ENCODE data around the gene BUB3. TPM values are rescaled to one million over a fixed set of nuclear protein-coding genes. Genes with fewer than 3 reads are reported as not detected.
A peak's percentile ranks its signal among the peaks of the same experiment; 100 is the strongest.

The BUB3 gene
- total and polyA plus RNA-seq, 2 experiments from 2014 or later, result 243 to 272 TPM

GRCh38 chr10:123147635-123148413 is 6.4 kb upstream of the BUB3 start, which contains the start of gene HMX2:
Gene HMX2 (plus strand): TSS chr10:123148136. CDS start chr10:123148379, 243 bp downstream.
- ATAC-seq, result peak; percentile 33
- H3K4me2 ChIP-seq, result peak within 1 kb of the TSS; percentile 83

GRCh38 chr10:123148414-123149161 is 5.6 kb upstream of the BUB3 start:
- Mint-ChIP-seq H3K4me3 (peak overlapping the region; percentile 70), H3K9me3 (peaks cover 5% of the 10 kb centered on the region; the same call in 2 of the 3 replicates), H3K27ac (no peak overlapping the region), H3K36me3 (ENCODE audit: low read depth) (peaks cover 15% of the 10 kb centered on the region; the same call in 2 of the 3 replicates), H3K4me1 (peaks cover 65% of the 10 kb centered on the region), H3K27me3 (ENCODE audit: insufficient read depth, low read depth, poor library complexity) (peaks cover 79% of the 10 kb centered on the region)
- H3K27me3 ChIP-seq (ENCODE audit: insufficient read depth), result peaks cover 94% of the 10 kb centered on the region
- peak overlapping the region; percentile 60 for H3K4me3 ChIP-seq
- H2AFZ ChIP-seq, result peak overlapping the region; percentile 90
- peak; percentile 75 for DNase-seq (ENCODE audit: low spot score)
- ATAC-seq, result peak; percentile 26
- peaks cover 51% of the 10 kb centered on the region for H3F3A ChIP-seq (replicated peaks; ENCODE audit: low read depth)
- TF ChIP-seq EZH2phosphoT487 (IDR thresholded peaks at IDR 0.05; ENCODE audit: unreplicated experiment) (peak; percentile 83), ZNF462 (CRISPR knock-in tag; IDR thresholded peaks at IDR 0.05) (no peak), STAT1 (IDR thresholded peaks at IDR 0.05; ENCODE audit: unreplicated experiment) (no peak), EZH2 (IDR thresholded peaks at IDR 0.05; ENCODE audit: low read depth, unreplicated experiment) (peak; percentile 99)
- no peak overlapping the region for H3K27ac ChIP-seq (ENCODE audit: low read depth)
- H3K9me2 ChIP-seq (ENCODE audit: insufficient read depth), result no peaks in the 10 kb centered on the region
- no peaks in the 10 kb centered on the region for H3K79me2 ChIP-seq (replicated peaks; ENCODE audit: insufficient read depth)
- peak overlapping the region; percentile 83 for H3K4me2 ChIP-seq
- peaks cover 71% of the 10 kb centered on the region for H3K4me1 ChIP-seq (ENCODE audit: insufficient read depth)
- peaks cover 8% of the 10 kb centered on the region; the same call in 1 of the 2 replicates for H4K20me1 ChIP-seq (replicated peaks; ENCODE audit: insufficient read depth)
- no peaks in the 10 kb centered on the region for H3K36me3 ChIP-seq (ENCODE audit: insufficient read depth)

More at GRCh38 chr10:123147635-123148413, 6.4 kb upstream of the BUB3 start, which contains the start of gene HMX2:
- H3K27ac ChIP-seq (ENCODE audit: low read depth), result no peak within 1 kb of the TSS
- peaks cover 8% of the 10 kb centered on the region; the same call in 1 of the 2 replicates for H4K20me1 ChIP-seq (replicated peaks; ENCODE audit: insufficient read depth)
- peaks cover 71% of the 10 kb centered on the region for H3K4me1 ChIP-seq (ENCODE audit: insufficient read depth)
- DNase-seq (ENCODE audit: low spot score), result peak; percentile 82
- Mint-ChIP-seq H3K4me1 (peaks cover 63% of the 10 kb centered on the region), H3K27me3 (ENCODE audit: insufficient read depth, low read depth, poor library complexity) (peaks cover 83% of the 10 kb centered on the region), H3K27ac (no peak within 1 kb of the TSS), H3K9me3 (peaks cover 5% of the 10 kb centered on the region; the same call in 2 of the 3 replicates), H3K4me3 (peak within 1 kb of the TSS; percentile 70), H3K36me3 (ENCODE audit: low read depth) (peaks cover 15% of the 10 kb centered on the region; the same call in 2 of the 3 replicates)
- H3K9me2 ChIP-seq (ENCODE audit: insufficient read depth), result no peaks in the 10 kb centered on the region
- peaks cover 97% of the 10 kb centered on the region for H3K27me3 ChIP-seq (ENCODE audit: insufficient read depth)
- no peaks in the 10 kb centered on the region for H3K36me3 ChIP-seq (ENCODE audit: insufficient read depth)
- peak within 1 kb of the TSS; percentile 90 for H2AFZ ChIP-seq
- H3K79me2 ChIP-seq (replicated peaks; ENCODE audit: insufficient read depth), result no peaks in the 10 kb centered on the region
- peaks cover 53% of the 10 kb centered on the region for H3F3A ChIP-seq (replicated peaks; ENCODE audit: low read depth)
- peak within 1 kb of the TSS; percentile 60 for H3K4me3 ChIP-seq
- peak; percentile 11 for TF ChIP-seq EZH2 (IDR thresholded peaks at IDR 0.05; ENCODE audit: low read depth, unreplicated experiment)
- peak in 1 of 2 experiments; percentile 23; a peak in 1 of 4 replicates for TF ChIP-seq CTCF (conservative IDR thresholded peaks at IDR 0.05; ENCODE audit: low read depth in 2 of 2)
- TF ChIP-seq JUNB (IDR thresholded peaks at IDR 0.05; ENCODE audit: unreplicated experiment), result no peak
